ENCODE data around the gene FEM1C. TPM values are rescaled to one million over a fixed set of nuclear protein-coding genes. Genes with fewer than 3 reads are reported as not detected.
A peak's percentile ranks its signal among the peaks of the same experiment; 100 is the strongest.

FEM1C gene
- total RNA-seq, 4 donors from 2014 or later: 18.9 to 39.4 (median 33.7) TPM

- H3K4me3 ChIP-seq: no peak overlapping the region
- intact Hi-C loops (cut with DNase I; ENCODE audit: low total_unique reads): no loop called here
- H3K4me1 ChIP-seq: peaks cover 12 to 13% of the 10 kb centered on the region in 2 donors
- H3K9me3 ChIP-seq: no peaks in the 10 kb centered on the region
- in situ Hi-C loops (cut with MboI; ENCODE audit: low sequenced_read_pairs in 4 of 4): no loop called here
- H3K27me3 ChIP-seq: no peaks in the 10 kb centered on the region
- DNase-seq (no peak), ATAC-seq (no peak)
- no peak overlapping the region for H3K27ac ChIP-seq
- TF ChIP-seq CTCF (IDR thresholded peaks at IDR 0.05 in 4 of 5, conservative IDR thresholded peaks at IDR 0.05 in 1 of 5): no peak
- TF ChIP-seq POLR2A (IDR thresholded peaks at IDR 0.05): no peak
- H3K36me3 ChIP-seq: no peaks in the 10 kb centered on the region
Measured at GRCh38 chr5:115565233-115565632, 20.7 kb upstream of the FEM1C start.

GRCh38 chr5:115561176-115561575 is 16.6 kb upstream of the FEM1C start:
- no peaks in the 10 kb centered on the region for H3K27me3 ChIP-seq
- ATAC-seq: no peak

GRCh38 chr5:115559524-115559923 is 14.9 kb upstream of the FEM1C start:
- TF ChIP-seq POLR2A (IDR thresholded peaks at IDR 0.05) (no peak), CTCF (IDR thresholded peaks at IDR 0.05 in 4 of 5, conservative IDR thresholded peaks at IDR 0.05 in 1 of 5) (no peak)
- Histone ChIP-seq H3K4me1 (peaks cover 8 to 14% of the 10 kb centered on the region in 2 donors), H3K9me3 (no peaks in the 10 kb centered on the region), H3K27ac (no peak overlapping the region), H3K36me3 (no peaks in the 10 kb centered on the region), H3K27me3 (no peaks in the 10 kb centered on the region), H3K4me3 (no peak overlapping the region)
- ATAC-seq: no peak
- intact Hi-C loops (cut with DNase I; ENCODE audit: low total_unique reads) (no loop called here), in situ Hi-C loops (cut with MboI; ENCODE audit: low sequenced_read_pairs in 4 of 4) (no loop called here)
- no peak for DNase-seq

More at GRCh38 chr5:115561176-115561575, 16.6 kb upstream of the FEM1C start:
- no peak for DNase-seq
- intact Hi-C loops (cut with DNase I; ENCODE audit: low total_unique reads) (no loop called here), in situ Hi-C loops (cut with MboI; ENCODE audit: low sequenced_read_pairs in 4 of 4) (no loop called here)
- TF ChIP-seq CTCF (IDR thresholded peaks at IDR 0.05 in 4 of 5, conservative IDR thresholded peaks at IDR 0.05 in 1 of 5) (no peak), POLR2A (IDR thresholded peaks at IDR 0.05) (no peak)
- Histone ChIP-seq H3K4me3 (no peak overlapping the region), H3K4me1 (peaks cover 11 to 14% of the 10 kb centered on the region in 2 donors), H3K9me3 (no peaks in the 10 kb centered on the region), H3K36me3 (no peaks in the 10 kb centered on the region), H3K27ac (no peak overlapping the region)

- intact Hi-C loops (cut with DNase I; ENCODE audit: low total_unique reads): no loop called here
- no peaks in the 10 kb centered on the region for H3K9me3 ChIP-seq
- no peaks in the 10 kb centered on the region for H3K36me3 ChIP-seq
- ATAC-seq (peak; percentile 77 to 93), DNase-seq (no peak)
- H3K4me1 ChIP-seq: peaks cover 8 to 14% of the 10 kb centered on the region in 2 donors
- in situ Hi-C loops (cut with MboI; ENCODE audit: low sequenced_read_pairs in 4 of 4): no loop called here
- no peak for TF ChIP-seq CTCF (IDR thresholded peaks at IDR 0.05 in 4 of 5, conservative IDR thresholded peaks at IDR 0.05 in 1 of 5)
- no peak for TF ChIP-seq POLR2A (IDR thresholded peaks at IDR 0.05)
- H3K4me3 ChIP-seq: no peak overlapping the region
- H3K27me3 ChIP-seq: no peaks in the 10 kb centered on the region
- H3K27ac ChIP-seq: peak overlapping the region; percentile 4 to 62 (median 21)
Measured at GRCh38 chr5:115558388-115558956, 13.9 kb upstream of the FEM1C start.
